Measurements from ENCODE around the gene DUSP16. TPM values are rescaled to one million over a fixed set of nuclear protein-coding genes. Genes with fewer than 3 reads are reported as not detected.

The DUSP16 gene
- total RNA-seq, 1 experiment from 2014 or later: 4.4 TPM

DNA sequence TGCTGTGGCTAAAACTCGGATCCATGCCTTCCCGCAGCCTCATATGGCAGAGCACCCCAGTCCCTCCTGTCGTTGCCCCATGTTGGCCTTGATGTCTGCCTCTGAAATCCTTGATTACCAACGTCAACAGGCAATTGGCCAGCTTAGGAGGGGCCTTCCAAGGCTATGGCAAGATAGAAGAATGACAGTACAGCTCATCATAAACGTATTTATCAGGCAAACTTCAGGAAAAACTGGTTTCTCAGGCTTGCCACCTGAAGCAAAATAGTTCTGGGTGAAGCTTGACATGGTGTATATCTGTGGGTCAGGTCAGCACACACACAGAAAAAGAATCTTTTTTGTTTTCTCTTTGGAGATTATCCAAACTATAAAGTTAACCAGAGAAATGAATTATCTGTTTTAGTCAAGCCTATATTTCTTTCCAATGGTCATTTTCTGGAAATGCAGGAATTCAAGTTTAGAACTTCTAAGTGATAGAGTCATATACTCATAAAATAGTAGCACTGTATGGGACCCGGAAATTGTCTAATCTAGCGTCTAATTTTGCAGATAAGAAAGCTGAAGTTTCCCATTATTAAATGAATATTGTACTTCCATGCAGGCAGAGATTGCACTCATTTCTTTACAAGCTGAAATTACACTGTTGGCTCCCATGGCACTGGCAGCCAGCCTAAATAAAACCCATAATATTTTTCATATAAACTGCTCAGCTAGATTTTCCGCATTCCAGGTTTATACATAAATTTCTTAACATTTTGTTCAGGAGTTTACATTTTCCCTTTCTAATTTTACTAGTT lies 24.4 kb upstream of the DUSP16 start:
- H3K4me2 ChIP-seq (ENCODE audit: low read length): peak overlapping the region; percentile 68
- H3K36me3 ChIP-seq (ENCODE audit: low read depth, low read length): no peaks in the 10 kb centered on the region
- H3K79me2 ChIP-seq (ENCODE audit: low read length): no peaks in the 10 kb centered on the region
- peak; percentile 92 for DNase-seq
- ChIA-PET CTCF (no interaction called here), POLR2A (ENCODE audit: unreplicated experiment) (interaction anchor here (0.6 kb wide), 1 partner anchor 43 kb away, joined by 5 read pairs; no protein-coding TSS in a partner anchor)
- peak overlapping the region; percentile 97 for H3K27ac ChIP-seq (ENCODE audit: low read length)
- H3K9me2 ChIP-seq (replicated peaks; ENCODE audit: low read length): no peaks in the 10 kb centered on the region
- intact Hi-C loops (cut with micrococcal nuclease): no loop called here
- ATAC-seq: peak; percentile 57
- H3K9ac ChIP-seq (ENCODE audit: low read length): peak overlapping the region; percentile 87
- no peaks in the 10 kb centered on the region for H3F3A ChIP-seq (ENCODE audit: low read length, unreplicated experiment)
- H3K9me3 ChIP-seq (ENCODE audit: low read length): no peaks in the 10 kb centered on the region
- H3K4me1 ChIP-seq (ENCODE audit: insufficient read depth, low read length): peaks cover 63% of the 10 kb centered on the region
- H2AFZ ChIP-seq (ENCODE audit: low read length): no peak overlapping the region
- no peaks in the 10 kb centered on the region for H4K20me1 ChIP-seq (ENCODE audit: low read length)
- BruUV-seq (replicated peaks): no TSS peak
- H3K4me3 ChIP-seq (ENCODE audit: low read length): no peak overlapping the region
- TF ChIP-seq EZH2phosphoT487 (IDR thresholded peaks at IDR 0.05; ENCODE audit: borderline replicate concordance, low read length) (no peak), EZH2 (IDR thresholded peaks at IDR 0.05; ENCODE audit: low read length, unreplicated experiment) (no peak)
- TF ChIP-seq, protein P1, sequence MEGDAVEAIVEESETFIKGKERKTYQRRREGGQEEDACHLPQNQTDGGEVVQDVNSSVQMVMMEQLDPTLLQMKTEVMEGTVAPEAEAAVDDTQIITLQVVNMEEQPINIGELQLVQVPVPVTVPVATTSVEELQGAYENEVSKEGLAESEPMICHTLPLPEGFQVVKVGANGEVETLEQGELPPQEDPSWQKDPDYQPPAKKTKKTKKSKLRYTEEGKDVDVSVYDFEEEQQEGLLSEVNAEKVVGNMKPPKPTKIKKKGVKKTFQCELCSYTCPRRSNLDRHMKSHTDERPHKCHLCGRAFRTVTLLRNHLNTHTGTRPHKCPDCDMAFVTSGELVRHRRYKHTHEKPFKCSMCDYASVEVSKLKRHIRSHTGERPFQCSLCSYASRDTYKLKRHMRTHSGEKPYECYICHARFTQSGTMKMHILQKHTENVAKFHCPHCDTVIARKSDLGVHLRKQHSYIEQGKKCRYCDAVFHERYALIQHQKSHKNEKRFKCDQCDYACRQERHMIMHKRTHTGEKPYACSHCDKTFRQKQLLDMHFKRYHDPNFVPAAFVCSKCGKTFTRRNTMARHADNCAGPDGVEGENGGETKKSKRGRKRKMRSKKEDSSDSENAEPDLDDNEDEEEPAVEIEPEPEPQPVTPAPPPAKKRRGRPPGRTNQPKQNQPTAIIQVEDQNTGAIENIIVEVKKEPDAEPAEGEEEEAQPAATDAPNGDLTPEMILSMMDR (conservative IDR thresholded peaks at IDR 0.05; ENCODE audit: low read depth, low read length): no peak
- H3K27me3 ChIP-seq (ENCODE audit: low read length): no peaks in the 10 kb centered on the region

DNA sequence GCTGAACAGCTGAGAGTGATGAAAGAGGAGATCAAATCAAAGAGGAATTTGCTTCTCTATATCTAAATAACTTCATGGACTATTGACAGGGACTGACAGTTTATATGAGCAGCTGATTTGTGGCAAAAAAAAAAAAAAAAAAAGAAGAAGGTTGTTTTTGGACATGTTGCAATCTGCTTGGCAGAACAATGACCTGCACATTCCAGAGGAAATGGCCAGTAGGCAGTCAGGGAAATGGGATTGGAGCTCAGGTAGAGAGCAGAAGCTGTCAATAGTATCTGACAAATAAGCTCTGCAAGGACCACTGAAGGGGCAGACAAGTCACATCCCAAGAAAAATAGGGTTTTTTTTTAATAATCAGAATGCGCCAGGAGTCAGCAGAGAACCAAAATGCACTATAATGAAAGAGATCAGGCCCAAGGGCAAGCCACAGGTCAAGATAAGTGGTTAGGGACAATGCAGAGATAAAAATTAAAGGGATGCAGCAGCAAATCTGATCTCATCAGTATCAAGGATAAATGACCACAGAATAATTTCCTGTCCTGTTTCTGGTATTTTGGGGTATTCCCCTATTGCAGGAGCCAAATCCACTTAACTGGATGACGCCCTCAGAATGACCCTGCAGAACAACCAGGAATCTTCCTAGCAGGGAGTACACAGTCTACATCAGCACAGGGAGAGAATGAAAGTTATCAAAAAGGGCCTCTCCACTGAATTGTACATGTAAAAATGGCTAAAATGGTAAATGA lies 22.6 kb upstream of the DUSP16 start:
- no peak for ATAC-seq
- H2AFZ ChIP-seq (ENCODE audit: low read length): no peak overlapping the region
- H3K27me3 ChIP-seq (ENCODE audit: low read length): no peaks in the 10 kb centered on the region
- H3K9me2 ChIP-seq (replicated peaks; ENCODE audit: low read length): no peaks in the 10 kb centered on the region
- H3K9me3 ChIP-seq (ENCODE audit: low read length): no peaks in the 10 kb centered on the region
- intact Hi-C loops (cut with micrococcal nuclease): no loop called here
- no peak for TF ChIP-seq EZH2phosphoT487 (IDR thresholded peaks at IDR 0.05; ENCODE audit: borderline replicate concordance, low read length)
- TF ChIP-seq, protein P1 (conservative IDR thresholded peaks at IDR 0.05; ENCODE audit: low read depth, low read length): no peak
- no peak for TF ChIP-seq EZH2 (IDR thresholded peaks at IDR 0.05; ENCODE audit: low read length, unreplicated experiment)
- H3K9ac ChIP-seq (ENCODE audit: low read length): peak overlapping the region; percentile 87
- no peaks in the 10 kb centered on the region for H4K20me1 ChIP-seq (ENCODE audit: low read length)
- DNase-seq: peak; percentile 47
- BruUV-seq (replicated peaks): no TSS peak
- H3F3A ChIP-seq (ENCODE audit: low read length, unreplicated experiment): no peaks in the 10 kb centered on the region
- 0 out of 2 replicates have a peak overlapping the region, but pooled peaks have one; percentile 6 for H3K4me2 ChIP-seq (ENCODE audit: low read length)
- no peaks in the 10 kb centered on the region for H3K36me3 ChIP-seq (ENCODE audit: low read depth, low read length)
- ChIA-PET POLR2A (ENCODE audit: unreplicated experiment) (no interaction called here), CTCF (interaction anchor here (0.7 kb wide), 1 partner anchor 69 kb away, joined by 3 read pairs; no protein-coding TSS in a partner anchor)
- H3K4me1 ChIP-seq (ENCODE audit: insufficient read depth, low read length): peaks cover 67% of the 10 kb centered on the region
- peak overlapping the region; percentile 97 for H3K27ac ChIP-seq (ENCODE audit: low read length)
- no peaks in the 10 kb centered on the region for H3K79me2 ChIP-seq (ENCODE audit: low read length)
- no peak overlapping the region for H3K4me3 ChIP-seq (ENCODE audit: low read length)

Measured in PC-3 (cell line).